Central memory CD4-positive, alpha-beta T cell (primary cell): ENCODE results near the gene TNFRSF21.
"Not testable (repeated sequence)": the region's sequence is repeated elsewhere in the genome, so short reads cannot be mapped to it uniquely, and the experiment has no call there.

Source experiments
- DNase-seq: peaks from one replicate; pipeline ENCODE4 v3.0.0; 2022

Gene TNFRSF21

DNA sequence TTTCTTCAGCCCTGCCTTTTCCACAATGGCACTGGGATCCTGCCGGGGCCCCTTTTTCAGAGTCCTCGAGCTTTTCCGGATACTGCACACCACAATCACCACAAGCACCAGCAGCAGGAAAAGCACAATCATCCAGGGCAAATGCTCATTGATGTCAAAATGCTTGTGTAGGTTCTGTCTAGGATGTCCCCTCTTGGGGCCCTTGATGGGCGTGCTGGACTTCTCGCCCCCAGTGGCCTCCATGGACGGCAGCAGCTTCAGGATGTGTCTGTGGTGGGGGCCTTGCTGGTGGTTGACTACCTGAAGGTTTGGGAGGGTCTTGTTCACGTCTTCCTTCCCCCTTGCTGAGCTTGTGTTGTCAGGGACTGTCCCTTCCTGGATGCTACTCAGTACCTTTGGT, 25.7 kb downstream of the TNFRSF21 start:
- no peak for DNase-seq

DNA sequence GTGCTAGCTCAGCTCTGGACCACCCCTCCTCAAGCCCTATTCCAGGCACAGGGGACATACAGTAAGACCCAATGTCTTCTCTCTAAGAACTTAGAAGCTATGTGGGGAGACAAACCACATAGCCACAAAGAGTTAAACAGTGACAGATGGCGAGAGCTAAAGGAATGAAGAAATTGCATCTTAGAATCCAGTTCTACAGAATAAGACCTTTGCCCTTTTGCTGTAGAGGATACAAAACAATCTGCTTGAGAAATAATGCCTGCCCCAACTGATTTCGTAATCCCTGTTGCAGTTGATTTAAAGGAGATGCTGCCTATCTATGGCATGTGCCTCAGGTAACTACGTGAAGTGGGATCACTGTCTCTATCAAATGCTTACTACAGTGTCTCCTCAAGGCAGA, 31.2 kb downstream of the TNFRSF21 start:
- no peak for DNase-seq

DNA sequence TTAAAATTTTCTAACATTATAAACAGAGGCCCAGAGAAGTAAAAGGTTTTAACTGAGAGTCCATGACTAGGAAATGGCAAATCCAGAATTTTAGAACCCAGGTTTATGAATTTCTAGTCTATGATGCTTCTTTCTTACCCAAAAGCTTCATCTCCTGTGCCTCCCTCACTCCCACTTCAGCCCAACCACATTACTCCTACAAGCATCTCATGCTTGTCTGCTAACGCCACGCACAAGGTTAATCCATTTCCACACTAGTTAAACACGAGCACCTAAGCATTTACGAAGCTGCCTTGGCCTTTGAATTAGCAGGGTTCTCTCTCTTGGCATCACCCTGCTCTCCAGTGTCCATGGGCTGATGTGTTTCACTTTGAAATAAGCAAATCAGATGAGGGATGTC, 32.0 kb downstream of the TNFRSF21 start:
- no peak for DNase-seq

DNA sequence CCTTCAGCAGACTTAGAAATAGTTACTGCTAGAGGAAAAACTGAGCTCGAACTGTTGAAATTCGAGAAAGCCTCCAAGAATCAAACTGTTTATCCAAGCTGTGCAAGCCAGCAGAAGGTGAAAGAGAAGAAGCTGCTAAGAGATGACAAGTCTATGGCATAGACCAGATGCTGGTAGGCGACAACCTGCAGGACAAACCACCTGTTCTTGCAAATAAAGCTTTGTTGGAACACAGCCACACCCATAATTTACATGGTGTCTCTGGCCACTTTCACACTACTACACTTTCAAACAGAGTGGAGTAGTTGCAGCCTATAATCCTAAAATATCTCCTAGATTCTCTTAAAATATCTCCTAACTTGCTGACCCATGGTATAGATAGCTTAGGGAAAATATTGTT, 33.3 kb downstream of the TNFRSF21 start:
- DNase-seq = no peak

DNA sequence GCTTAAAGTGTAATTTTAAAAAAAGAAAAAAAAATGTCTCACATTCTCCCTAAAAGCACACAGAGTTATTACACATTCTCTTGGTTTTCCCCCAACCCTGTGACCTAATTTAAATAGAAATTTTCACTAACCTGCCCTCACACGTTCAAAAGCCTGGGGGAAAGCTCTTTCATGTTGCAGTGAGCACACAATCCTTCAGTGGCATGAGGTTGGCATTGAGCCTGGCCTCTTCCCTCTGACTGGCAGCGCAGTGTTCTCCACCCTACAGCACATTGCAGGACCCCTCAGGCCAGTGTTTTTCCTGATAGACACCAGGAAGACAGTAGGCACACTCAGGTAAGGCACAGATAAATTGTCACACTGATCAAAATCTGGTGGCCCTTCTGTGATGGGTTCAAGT, 34.1 kb downstream of the TNFRSF21 start:
- no peak for DNase-seq

DNA sequence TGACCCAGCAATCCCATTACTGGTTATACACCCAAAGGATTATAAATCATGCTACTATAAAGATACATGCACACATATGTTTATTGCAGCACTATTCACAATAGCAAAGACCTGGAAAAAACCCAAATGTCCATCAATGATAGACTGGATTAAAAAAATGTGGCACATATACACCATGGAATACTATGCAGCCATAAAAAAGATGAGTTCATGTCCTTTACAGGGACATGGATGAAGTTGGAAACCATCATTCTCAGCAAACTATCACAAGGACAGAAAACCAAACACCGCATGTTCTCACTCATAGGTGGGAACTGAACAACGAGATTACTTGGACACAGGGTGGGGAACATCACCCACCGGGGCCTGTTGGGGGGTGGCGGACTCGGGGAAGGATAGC, 34.6 kb downstream of the TNFRSF21 start:
- not testable (repeated sequence) for DNase-seq

DNA sequence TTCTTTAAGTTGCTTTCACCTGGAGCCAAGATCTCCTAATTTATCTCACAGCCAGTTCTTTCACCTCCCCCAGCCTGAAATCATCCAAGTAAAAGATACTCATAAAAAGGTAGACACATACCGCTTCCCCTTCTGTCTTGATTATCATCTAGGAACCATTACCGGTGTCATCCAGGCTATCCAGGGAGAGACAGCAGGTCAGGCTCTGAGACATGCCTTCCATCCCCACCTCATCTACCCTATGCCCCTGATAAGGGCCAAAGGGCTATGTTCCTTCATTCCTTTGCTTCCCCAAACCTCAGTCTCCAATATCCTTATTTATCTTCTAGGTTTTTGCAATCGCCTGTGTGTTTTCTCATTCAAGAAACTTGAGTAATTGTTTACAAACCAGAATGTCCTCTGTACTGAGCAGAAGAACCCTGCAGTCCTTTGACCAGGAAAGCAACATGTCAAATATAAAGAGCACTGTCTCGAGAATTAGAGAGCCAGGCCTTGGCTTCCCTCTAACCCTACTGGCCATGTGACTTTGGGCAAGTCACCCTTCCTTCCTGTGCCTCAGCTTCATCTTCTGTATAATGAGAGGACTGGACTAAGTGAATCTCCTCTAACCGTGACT, 41.0 kb downstream of the TNFRSF21 start:
- DNase-seq = no peak

DNA sequence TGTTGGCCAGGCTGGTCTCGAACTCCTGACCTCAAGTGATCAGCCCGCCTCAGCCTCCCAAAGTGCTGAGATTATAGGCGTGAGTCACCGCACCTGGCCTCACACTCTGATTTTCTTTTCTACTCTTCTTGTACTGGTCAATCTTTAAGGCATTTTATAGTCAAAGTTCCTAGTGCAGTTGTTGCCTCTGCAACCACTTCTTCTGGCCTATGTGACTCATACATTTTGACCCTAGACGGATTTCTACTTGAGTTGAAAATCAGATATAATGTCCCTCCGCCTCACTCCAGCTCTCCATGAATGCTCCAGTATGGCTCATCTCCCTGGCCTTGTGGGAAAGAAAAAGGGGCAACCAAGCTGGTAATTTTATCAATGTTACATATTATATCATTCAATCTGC, 42.4 kb downstream of the TNFRSF21 start:
- DNase-seq = no peak

DNA sequence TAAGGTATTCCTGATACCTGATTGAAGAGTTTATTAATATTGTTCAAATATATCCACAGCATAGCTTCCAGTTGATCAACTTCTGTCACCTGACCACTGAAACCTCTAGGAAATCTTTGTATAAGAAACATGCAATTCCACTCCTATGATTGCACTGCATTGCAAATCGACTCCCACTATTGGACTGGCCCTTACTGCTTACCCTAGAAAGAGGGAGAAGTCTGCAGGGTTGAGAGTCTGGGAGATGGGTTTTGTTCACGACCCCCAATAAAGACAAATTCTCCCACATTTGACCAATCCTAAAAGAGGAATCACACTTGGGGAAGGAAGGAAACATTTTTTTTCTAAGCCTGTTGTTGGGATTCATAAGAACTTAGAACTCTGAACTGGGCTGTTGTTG, 43.7 kb downstream of the TNFRSF21 start:
- no peak for DNase-seq

DNA sequence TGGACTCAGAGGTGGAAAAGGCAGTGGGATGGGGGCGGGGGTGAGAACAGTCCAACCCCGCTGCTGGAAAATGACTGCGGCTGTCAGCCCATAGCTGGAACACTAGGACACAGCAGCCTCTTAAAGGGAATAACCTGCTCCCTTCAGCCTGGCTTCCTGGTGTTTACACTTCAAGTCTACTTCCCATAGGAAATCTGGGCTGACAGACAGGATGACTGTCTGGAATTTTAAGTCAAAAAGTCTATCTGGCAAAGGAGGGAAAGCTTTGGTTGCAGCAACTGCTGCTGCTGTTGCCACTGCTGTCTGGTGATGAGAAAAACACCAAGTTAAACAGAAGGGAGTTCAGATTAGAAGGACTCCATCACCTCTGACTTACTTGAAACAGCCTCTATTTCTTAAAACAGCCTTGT, 44.9 kb downstream of the TNFRSF21 start:
- DNase-seq = no peak

DNA sequence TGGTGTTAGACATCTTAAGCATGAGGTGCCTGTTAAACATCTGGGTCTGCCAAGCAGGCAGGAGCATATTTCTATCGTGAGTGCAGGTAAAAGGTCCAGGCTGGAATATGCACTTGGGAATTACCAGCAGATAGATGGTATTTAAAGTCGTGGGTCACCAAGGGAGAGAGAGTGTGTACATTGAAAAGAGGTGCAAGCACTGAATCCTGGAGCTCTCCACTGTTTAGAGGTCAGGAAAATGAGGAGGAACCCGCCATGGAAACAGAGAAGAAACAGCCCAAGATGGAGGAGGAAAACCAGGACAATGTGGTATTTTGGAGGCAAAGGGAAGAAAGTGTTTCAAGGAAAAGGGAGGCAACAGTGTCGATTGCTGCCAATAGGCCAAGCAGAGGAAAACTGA, 46.4 kb downstream of the TNFRSF21 start:
- DNase-seq = no peak

DNA sequence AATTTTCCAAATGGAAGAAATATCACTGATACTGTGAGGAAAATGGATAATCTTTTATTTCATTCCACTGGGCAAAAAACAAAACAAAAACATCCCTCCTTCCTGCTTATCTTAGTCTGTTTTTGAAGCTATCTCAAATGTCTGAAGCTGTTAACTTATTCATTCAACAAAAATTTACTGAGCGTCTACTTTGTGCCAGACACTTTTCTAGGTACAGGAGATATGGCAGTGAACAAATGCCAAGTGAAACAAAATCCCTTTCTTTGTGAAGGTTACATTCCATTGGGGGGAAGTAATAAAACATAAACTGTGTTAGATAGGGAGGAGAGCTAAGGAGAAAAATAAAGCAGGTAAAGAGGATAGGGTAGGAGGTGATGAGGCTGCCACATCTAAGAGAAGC, 47.5 kb downstream of the TNFRSF21 start:
- no peak for DNase-seq

DNA sequence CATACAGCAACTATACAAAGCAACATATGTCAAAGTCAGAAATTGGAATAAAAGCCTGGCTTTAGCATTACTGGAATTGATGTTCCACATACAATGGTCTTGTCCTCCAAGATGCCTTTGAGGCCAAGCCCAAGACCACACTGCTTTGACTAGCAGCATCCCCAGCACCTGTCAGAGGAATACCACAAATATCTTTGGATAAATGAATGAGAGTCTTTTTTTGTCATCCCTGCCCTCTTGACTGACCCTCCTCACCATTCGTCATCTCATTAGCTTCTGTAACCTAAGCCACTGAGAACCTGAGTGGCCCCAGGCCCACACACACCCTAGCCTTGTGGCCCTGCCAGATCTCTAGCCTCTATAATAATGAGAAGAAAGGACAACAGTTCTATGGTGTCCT, 48.5 kb downstream of the TNFRSF21 start:
- no peak for DNase-seq

DNA sequence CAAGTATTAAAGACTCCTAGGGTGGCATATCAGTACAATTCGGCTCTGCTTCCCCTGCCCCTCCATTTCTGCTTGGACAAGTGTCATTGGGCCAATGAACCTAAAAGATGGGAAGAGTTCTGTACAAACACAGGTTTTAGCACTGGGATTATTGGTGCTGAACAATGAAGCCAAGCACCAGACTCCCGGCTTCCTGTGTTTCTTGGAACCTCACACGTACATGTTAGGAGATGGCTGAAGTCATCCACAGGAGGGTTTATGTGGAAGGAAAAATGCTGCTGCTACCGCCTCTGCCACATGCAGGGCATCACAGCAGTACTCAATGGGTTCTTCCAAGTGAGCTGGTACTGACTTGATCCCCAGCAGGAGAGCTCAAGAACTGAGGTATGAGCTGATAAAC, 49.7 kb downstream of the TNFRSF21 start:
- no peak for DNase-seq

DNA sequence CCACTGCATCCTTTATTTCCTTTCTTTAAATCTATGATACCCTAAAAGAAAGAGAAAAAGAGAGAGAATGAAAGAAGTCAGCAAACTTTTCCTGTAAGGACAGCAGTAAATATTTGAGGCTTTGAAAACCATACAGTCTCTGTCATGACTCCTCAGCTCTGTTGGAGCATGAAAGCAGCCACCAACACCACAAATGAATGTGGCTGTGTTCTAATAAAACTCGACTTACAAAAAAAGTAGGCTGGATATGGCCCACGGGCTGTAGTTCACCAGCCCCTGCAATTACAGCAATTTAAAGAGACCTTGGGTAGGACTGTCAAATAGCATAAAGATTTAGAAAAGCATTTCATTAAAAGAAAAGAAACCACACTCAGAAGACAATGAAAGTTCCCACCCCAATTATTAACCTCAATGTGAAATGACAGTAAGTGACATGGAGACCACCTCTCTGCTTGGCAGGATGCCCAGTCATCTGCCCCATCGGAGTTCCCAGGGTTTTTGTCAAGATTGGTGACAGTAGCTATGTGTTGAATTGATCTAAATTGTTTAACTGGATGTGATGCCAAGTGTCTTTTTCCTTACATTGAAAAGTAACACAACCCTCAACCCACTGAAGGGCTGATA, 50.9 kb downstream of the TNFRSF21 start:
- no peak for DNase-seq

DNA sequence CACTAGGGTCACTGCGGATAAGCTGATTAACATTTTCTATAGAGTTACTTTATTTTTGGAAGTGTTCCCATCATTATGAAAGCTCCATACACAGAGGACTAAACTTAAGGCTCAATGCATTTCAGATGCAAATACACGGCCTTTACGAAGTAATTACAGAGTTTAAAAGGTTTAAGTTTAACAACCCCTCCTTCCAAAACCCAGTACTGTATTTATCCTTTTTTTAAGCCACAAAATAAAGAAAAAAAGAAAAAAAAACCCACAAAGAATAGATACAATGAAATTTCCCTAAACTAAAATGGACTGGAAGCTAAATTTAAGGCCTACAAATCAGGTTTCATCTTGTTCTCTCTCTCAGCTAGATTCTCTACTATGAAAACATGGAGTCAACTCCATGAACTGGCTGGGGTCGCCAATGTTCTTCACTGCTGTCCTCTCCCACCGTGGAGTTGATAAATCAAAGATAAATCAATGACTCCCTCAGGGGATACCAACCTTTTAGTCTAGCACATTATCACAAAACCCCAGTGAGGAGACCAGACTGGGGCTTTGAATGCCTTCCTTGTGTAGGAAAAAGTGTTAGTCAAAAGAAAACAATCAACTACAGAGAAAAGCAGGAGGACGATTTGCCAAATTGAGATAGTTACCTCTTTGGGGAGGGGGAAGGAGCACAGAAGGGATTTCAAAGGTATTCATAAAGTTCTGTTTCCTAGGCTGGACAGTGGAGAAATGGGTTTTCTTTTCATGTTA, 52.5 kb downstream of the TNFRSF21 start:
- DNase-seq = no peak

DNA sequence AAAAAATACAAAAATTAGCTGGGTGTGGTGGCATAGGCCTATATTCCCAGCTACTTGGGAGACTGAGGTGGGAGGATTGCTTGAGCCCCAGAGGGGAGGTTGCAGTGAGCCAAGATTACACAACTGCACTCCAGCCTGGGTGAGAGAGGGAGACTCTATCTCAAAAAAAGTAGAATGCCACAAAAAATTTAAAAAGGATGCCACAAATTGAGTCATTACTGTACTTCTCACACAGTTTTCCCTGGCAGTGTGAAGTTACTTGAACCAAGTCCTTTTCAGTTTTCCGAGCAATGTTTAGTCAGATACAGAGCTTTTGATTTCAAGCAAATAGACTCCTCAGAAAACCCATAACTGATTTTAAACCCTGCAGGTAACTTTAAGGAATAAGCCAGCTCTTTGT, 53.3 kb downstream of the TNFRSF21 start:
- no peak for DNase-seq

DNA sequence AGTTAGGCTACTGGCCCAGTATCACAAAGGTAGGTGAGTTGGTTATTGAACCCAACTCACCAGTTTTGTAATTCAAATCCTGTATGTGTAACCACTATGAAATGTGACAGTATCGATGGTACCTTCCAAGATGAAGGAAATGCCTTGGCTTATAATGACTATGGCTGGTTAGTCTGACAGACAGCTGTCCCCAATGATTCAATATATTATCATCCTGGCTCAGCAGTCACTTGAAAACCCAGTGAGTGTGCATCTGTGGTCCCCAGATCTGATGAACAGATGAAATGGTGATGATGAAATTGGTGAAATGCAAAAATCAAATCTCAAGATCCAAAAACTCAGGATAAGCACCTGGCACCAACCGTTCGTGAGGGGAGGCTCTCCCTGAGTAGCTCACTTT, 54.8 kb downstream of the TNFRSF21 start:
- no peak for DNase-seq

DNA sequence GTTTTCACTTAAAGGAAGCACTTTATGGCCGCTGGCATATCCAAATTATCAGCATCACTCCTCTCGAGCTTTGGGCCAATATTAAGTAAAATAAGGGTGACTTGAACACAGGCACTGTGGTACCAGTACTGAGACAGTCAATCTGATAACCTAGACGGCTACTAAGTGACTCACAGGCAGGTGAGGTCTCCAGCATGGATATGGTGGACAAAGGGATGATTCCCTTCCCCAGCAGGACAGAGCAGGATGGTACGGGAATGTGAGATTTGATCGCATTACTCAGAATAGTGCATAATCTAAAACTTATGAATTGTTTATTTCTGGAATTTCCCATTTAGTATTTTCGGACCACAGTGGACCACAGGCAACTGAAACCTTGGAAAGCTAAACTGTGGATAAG, 55.7 kb downstream of the TNFRSF21 start:
- no peak for DNase-seq

DNA sequence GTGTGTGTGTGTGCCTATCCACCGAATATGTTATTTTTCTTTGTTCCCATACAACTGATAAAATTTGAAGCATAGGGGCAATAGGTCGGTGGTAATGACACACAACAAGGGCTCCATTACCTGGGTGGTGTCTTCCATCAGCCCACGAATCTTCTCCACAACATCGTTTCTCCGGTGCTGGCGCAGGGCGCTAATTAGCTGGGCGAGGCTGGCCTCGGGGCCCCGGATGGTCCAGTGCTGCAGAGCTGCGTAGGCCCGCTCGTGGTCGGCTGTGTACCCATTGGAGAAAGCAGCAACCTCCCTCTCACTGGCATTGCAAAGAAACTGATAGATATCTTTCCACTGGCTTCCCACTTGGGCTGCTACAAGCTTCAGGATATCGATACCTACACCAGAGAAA, 56.6 kb downstream of the TNFRSF21 start:
- no peak for DNase-seq

DNA sequence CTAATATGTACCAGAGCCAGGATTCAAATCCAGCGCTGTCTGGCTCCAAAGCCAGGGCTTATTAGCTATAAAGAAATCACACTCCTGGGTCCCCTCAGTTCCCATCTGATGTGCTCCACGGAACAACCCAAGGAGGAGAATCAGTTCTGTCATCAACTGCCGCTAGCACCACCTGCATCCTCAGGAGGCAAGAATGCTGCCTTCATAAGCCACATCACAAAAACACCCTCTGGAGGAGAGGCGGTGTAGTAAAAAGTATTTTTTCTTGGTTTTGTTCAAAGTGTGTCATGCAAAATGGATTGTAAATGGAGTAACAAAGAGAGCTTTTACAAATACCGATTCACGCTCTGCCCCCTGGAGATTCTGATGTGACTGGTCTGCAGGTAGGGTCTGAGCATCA, 57.1 kb downstream of the TNFRSF21 start:
- DNase-seq = no peak

DNA sequence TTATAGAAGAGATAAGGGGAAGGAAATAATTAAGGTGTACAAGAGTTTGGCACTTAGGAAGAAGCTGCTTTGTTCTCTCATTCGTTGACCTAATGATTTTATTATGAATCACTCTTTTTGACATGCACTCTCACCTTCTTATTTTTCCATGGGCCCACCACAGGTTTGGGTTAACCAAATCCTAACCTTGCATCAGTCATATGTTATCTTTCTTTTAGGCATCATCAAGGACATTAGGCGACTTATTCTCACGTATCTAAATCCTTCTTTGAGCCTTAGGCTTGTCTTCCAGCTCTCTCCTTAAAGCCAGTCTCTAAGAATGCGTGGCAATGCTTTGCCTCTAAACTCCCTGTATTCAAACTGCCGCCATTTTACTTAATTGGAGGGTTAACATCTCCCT, 58.3 kb downstream of the TNFRSF21 start:
- DNase-seq = no peak

DNA sequence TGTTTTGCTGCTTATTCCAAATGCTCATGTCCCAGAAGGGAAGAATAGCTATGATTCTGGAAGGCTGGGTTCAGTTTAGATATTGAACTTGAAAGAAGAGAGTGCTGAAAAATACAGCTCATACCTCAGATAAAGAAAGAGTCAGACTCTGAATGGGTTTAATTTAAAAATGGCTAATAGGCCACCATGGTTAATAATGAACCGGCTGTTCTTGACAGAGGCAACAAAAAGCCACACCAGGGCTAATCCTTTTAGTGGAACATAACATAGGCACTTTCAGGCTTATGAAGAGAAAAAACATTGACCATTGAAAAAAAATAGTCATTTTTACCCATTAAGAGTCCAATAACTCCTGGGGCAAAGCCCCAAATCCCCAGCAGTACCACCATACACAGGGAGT, 59.4 kb downstream of the TNFRSF21 start:
- DNase-seq = no peak

DNA sequence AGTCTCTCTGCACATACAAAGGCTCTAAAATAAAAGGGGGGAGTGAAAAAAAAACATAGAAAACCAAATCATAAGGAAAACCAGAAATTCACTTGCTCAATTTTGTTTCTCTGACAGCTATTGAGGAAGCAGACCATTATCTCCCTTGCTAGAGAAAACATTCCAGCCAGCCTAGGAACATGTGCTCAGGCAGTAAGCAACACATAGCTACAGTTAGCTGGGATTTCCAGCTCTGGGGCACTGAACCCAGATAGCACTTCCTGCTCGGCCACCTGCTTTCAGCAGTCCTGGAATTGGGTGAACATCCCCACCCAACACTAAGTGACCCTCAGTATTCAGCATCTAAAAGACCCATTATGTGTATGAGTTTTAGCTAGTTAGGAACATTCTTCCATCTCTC, 61.3 kb downstream of the TNFRSF21 start:
- DNase-seq = no peak
